GM12873 (cell line): ENCODE results near the gene ANOS1.

Source experiments
- CTCF ChIP-seq: IDR thresholded peaks from 2 replicates; pipeline ENCODE4 v1.5.1; 2012; ENCODE audit warnings: low read depth, mild to moderate bottlenecking, moderate library complexity, low read length, control low read depth; ENCODE audit not compliant: insufficient read depth; ENCODE audit errors: missing control alignments

Gene ANOS1

GRCh38 chrX:8704184-8704583, 27.8 kb downstream of the ANOS1 start:
- TF ChIP-seq CTCF: no peak

- TF ChIP-seq CTCF: no peak
Observed at GRCh38 chrX:8692871-8693270, 39.1 kb downstream of the ANOS1 start.

- no peak for TF ChIP-seq CTCF
Observed at GRCh38 chrX:8689473-8689872, 42.5 kb downstream of the ANOS1 start.

- no peak for TF ChIP-seq CTCF
Observed at GRCh38 chrX:8688776-8689175, 43.2 kb downstream of the ANOS1 start.

GRCh38 chrX:8684201-8684965, 47.6 kb downstream of the ANOS1 start:
- no peak for TF ChIP-seq CTCF

GRCh38 chrX:8683687-8684086, 48.2 kb downstream of the ANOS1 start:
- TF ChIP-seq CTCF: no peak

GRCh38 chrX:8679550-8679949, 52.4 kb downstream of the ANOS1 start:
- TF ChIP-seq CTCF: no peak
